Mesothelial cell of epicardium (in vitro differentiated cells): ENCODE measurements around the gene TTC28. TPM values are rescaled to one million over a fixed set of nuclear protein-coding genes. Genes with fewer than 3 reads are reported as not detected.
"Not testable (repeated sequence)": the region's sequence is repeated elsewhere in the genome, so short reads cannot be mapped to it uniquely, and the experiment has no call there.

ENCODE experiments used
- DNase-seq, 2 experiments: peaks; one replicate each; pipeline ENCODE4 v3.0.0; 2021; ENCODE audit warnings: low spot score in 2 of 2; ENCODE audit not compliant: unreplicated experiment in 2 of 2
- H3K27ac Mint-ChIP-seq: 2 replicates; pipeline ENCODE4 v1.8.0; 2021; ENCODE audit warnings: mixed read lengths
- H3K27me3 Mint-ChIP-seq: 2 replicates; pipeline ENCODE4 v1.8.0; 2021; ENCODE audit warnings: low read depth, mixed read lengths
- H3K36me3 Mint-ChIP-seq: 2 replicates; pipeline ENCODE4 v1.8.0; 2021; ENCODE audit warnings: mixed read lengths
- H3K4me1 Mint-ChIP-seq: 2 replicates; pipeline ENCODE4 v1.8.0; 2021; ENCODE audit warnings: mixed read lengths
- H3K4me3 Mint-ChIP-seq: 2 replicates; pipeline ENCODE4 v1.8.0; 2021; ENCODE audit warnings: mild to moderate bottlenecking, moderate library complexity, mixed read lengths
- H3K9me3 Mint-ChIP-seq: 2 replicates; pipeline ENCODE4 v1.8.0; 2021; ENCODE audit warnings: mixed read lengths
- CTCF ChIP-seq: fragments of 200-600 bp; sonication (generic); IDR thresholded peaks from one replicate; pipeline ENCODE4 v1.5.0; 2021; ENCODE audit warnings: antibody characterized with exemption; ENCODE audit not compliant: unreplicated experiment
- total RNA-seq: library from RNA; stranded (reverse); gene quantifications from 3 replicates; pipeline ENCODE4 v1.2.1, GENCODE V29; 2021

Gene TTC28
- total RNA-seq, 1 donor from 2014 or later = 95.9 TPM

DNA sequence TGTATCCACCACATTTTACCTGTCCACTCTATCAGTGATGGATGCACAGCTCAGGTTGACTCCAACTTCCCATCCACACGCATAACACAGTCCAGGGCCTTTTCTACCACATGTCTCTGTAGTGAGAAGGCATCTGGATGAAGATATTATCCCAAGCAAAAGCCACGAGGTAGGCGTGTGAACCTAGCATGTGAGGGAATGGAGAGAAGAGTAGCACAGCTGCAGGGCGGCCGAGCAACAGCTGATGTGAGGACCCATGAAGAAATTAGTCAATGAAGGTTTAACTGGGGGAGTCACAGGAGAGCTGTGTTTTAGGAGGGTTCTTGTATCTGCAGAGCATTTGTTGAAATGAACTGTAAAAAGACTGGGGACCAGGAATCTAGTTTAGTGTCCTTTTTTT lies 616.0 kb downstream of the TTC28 start:
- Mint-ChIP-seq H3K36me3 (peaks cover 32% of the 10 kb centered on the region), H3K27ac (no peak overlapping the region), H3K9me3 (peaks cover 17% of the 10 kb centered on the region), H3K4me3 (no peak overlapping the region), H3K27me3 (no peaks in the 10 kb centered on the region), H3K4me1 (peaks cover 5% of the 10 kb centered on the region)
- DNase-seq = no peak
- no peak for TF ChIP-seq CTCF

GRCh38 chr22:28060594-28060993 lies 619.0 kb downstream of the TTC28 start:
- not testable (repeated sequence) for H3K27me3 Mint-ChIP-seq, H3K27ac Mint-ChIP-seq, H3K4me3 Mint-ChIP-seq, H3K4me1 Mint-ChIP-seq, DNase-seq
- H3K36me3 Mint-ChIP-seq = peaks cover 32% of the 10 kb centered on the region
- H3K9me3 Mint-ChIP-seq = peaks cover 17% of the 10 kb centered on the region

DNA sequence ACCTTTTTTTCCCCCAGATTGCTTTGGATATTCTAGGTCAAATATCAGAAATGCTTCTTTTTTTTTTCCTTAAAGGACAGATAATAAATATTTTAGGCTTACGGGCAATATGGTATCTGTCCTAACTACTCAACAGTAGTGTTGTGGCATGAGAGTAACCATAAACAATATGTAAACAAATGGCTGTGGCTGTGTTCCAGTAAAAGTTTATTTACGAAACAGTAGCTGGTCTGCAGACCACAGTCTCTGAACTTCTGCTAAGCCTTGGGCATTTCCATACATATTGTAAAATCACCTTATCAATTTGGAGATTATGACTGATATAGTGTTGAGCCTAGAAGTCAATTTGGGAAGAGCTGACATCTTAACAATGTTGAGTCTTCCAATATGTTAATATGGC lies 621.6 kb downstream of the TTC28 start:
- no peak for DNase-seq
- Mint-ChIP-seq H3K4me3 (no peak overlapping the region), H3K36me3 (peaks cover 20% of the 10 kb centered on the region), H3K27ac (no peak overlapping the region), H3K27me3 (no peaks in the 10 kb centered on the region), H3K9me3 (peaks cover 11% of the 10 kb centered on the region), H3K4me1 (peaks cover 6% of the 10 kb centered on the region)
- TF ChIP-seq CTCF = no peak

- H3K4me1 Mint-ChIP-seq = peaks cover 12% of the 10 kb centered on the region
These were observed 624.8 kb downstream of the TTC28 start for GRCh38 chr22:28054819-28055208.

GRCh38 chr22:28053896-28054818 lies 625.5 kb downstream of the TTC28 start:
- Mint-ChIP-seq H3K27ac (peak overlapping the region; percentile 62), H3K9me3 (no peaks in the 10 kb centered on the region), H3K36me3 (no peaks in the 10 kb centered on the region), H3K4me1 (peaks cover 12% of the 10 kb centered on the region), H3K4me3 (no peak overlapping the region), H3K27me3 (no peaks in the 10 kb centered on the region)
- no peak for DNase-seq
- TF ChIP-seq CTCF = no peak

More at GRCh38 chr22:28054819-28055208, 624.8 kb downstream of the TTC28 start:
- Mint-ChIP-seq H3K4me3 (no peak overlapping the region), H3K27ac (no peak overlapping the region), H3K27me3 (no peaks in the 10 kb centered on the region), H3K36me3 (no peaks in the 10 kb centered on the region), H3K9me3 (no peaks in the 10 kb centered on the region)
- DNase-seq = no peak
- no peak for TF ChIP-seq CTCF

GRCh38 chr22:28052825-28053269 lies 626.8 kb downstream of the TTC28 start:
- TF ChIP-seq CTCF = no peak
- Mint-ChIP-seq H3K4me3 (no peak overlapping the region), H3K9me3 (no peaks in the 10 kb centered on the region), H3K27ac (peak overlapping the region; percentile 65), H3K4me1 (peaks cover 18% of the 10 kb centered on the region), H3K36me3 (no peaks in the 10 kb centered on the region), H3K27me3 (no peaks in the 10 kb centered on the region)
- DNase-seq = no peak
